K562 (cell line): ENCODE data around the gene IKBKG. TPM values are rescaled to one million over a fixed set of nuclear protein-coding genes. Genes with fewer than 3 reads are reported as not detected.
A peak's percentile ranks its signal among the peaks of the same experiment; 100 is the strongest.

ENCODE experiments used
- CHD2 ChIP-seq: IDR thresholded peaks from 2 replicates; pipeline ENCODE4 v1.6.1; 2011; ENCODE audit warnings: low read depth, low read length
- DIDO1 ChIP-seq: fragments of 450-650 bp; IDR thresholded peaks from 2 replicates; pipeline ENCODE4 v1.6.1; 2016; ENCODE audit warnings: low read depth, missing biosample characterization, missing genetic modification characterization
- ETV5 ChIP-seq: sonication (generic); formaldehyde crosslinking; IDR thresholded peaks from 2 replicates; pipeline ENCODE4 v1.4.0; 2020; ENCODE audit warnings: low read depth, mild to moderate bottlenecking, missing genetic modification reagents
- KAT8 ChIP-seq: fragments of 450-650 bp; IDR thresholded peaks from 2 replicates; pipeline ENCODE4 v1.6.1; 2016; ENCODE audit warnings: low read depth, mild to moderate bottlenecking
- L3MBTL2 ChIP-seq: fragments of 450-650 bp; IDR thresholded peaks from 2 replicates; pipeline ENCODE4 v1.6.1; 2016; ENCODE audit warnings: mild to moderate bottlenecking, moderate library complexity
- MYC ChIP-seq, 2 experiments: fragments of 250-450 bp in 1 of 2; sonication (Bioruptor Pico) in 1 of 2; IDR thresholded peaks; 2 replicates each; pipeline versions ENCODE4 v1.5.1 to v1.6.1; 2012 to 2021; ENCODE audit warnings: low read depth in 2 of 2, borderline replicate concordance in 1 of 2, improper control_type of control experiment in 1 of 2, low read length in 1 of 2, mild to moderate bottlenecking in 1 of 2, moderate library complexity in 1 of 2
- PHF8 ChIP-seq: fragments of 200-600 bp; sonication (generic); IDR thresholded peaks from 2 replicates; pipeline ENCODE4 v1.6.1; 2012; ENCODE audit warnings: mixed run types, mild to moderate bottlenecking, inconsistent platforms, low read length, moderate library complexity, borderline replicate concordance
- POLR2A ChIP-seq: fragments of 450-650 bp; conservative IDR thresholded peaks from 2 replicates; pipeline ENCODE4 v1.6.1; 2016
- SIN3A ChIP-seq, 2 experiments: fragments of 150-350 bp in 1 of 2; IDR thresholded peaks; 2 replicates each; pipeline ENCODE4 v1.6.1; 2011 to 2016; ENCODE audit warnings: borderline replicate concordance in 2 of 2, low read depth in 2 of 2, low read length in 2 of 2, mild to moderate bottlenecking in 2 of 2, moderate library complexity in 2 of 2; ENCODE audit not compliant: control insufficient read depth in 1 of 2
- SP1 ChIP-seq: sonication (generic); formaldehyde crosslinking; IDR thresholded peaks from 2 replicates; pipeline ENCODE4 v1.8.1; 2022; ENCODE audit warnings: mild to moderate bottlenecking, missing genetic modification reagents
- TBP ChIP-seq: optimal IDR thresholded peaks from 2 replicates; pipeline ENCODE3; 2011; ENCODE audit warnings: low read depth, low read length, improper control_type of control experiment
- USF2 ChIP-seq: sonication (generic); formaldehyde crosslinking; IDR thresholded peaks from 2 replicates; pipeline ENCODE4 v1.5.0; 2020; ENCODE audit warnings: missing genetic modification reagents
- ZEB2 ChIP-seq: fragments of 450-650 bp; IDR thresholded peaks from 2 replicates; pipeline ENCODE4 v1.6.1; 2016
- ZNF445 ChIP-seq: fragments of 250-450 bp; sonication (Bioruptor Pico); IDR thresholded peaks from 2 replicates; pipeline ENCODE4 v1.4.0; 2020; ENCODE audit warnings: low read depth, mild to moderate bottlenecking, moderate library complexity
- polyA plus RNA-seq, 8 experiments: library from polyadenylated mRNA; depleted of rRNA in 4 of 8; stranded (reverse) in 5 of 8; unstranded in 3 of 8; fragments of >200 nt; fragmentation: Nextera tagmentation in 2 of 8; fragmentation: Illumina TruSeq in 1 of 8; extraction: Ambion mirVana in 2 of 8; extraction: Trizol in 1 of 8; gene quantifications; 2 replicates each; pipeline versions ENCODE4 v1.2.1 to v1.2.3, GENCODE V29; 2011 to 2014; ENCODE audit warnings: inconsistent platforms in 1 of 8, missing spikeins in 1 of 8
- total RNA-seq, 7 experiments: library from RNA; depleted of rRNA in 6 of 7; stranded (reverse); fragments of >200 nt in 6 of 7; fragmentation: Illumina TruSeq in 2 of 7; extraction: Trizol in 2 of 7; gene quantifications; 2 replicates each; pipeline versions ENCODE4 v1.2.1 to v1.2.3, GENCODE V29; 2011 to 2021; ENCODE audit warnings: low replicate concordance in 1 of 7
- TF ChIP-seq, protein P1 (sequence below), 2 experiments: fragments of 450-650 bp in 1 of 2; sonication (generic) in 1 of 2; formaldehyde crosslinking in 1 of 2; IDR thresholded peaks; 2 replicates each; pipeline versions ENCODE4 v1.7.1 to v1.9.0; 2016 to 2022; ENCODE audit warnings: inconsistent platforms in 1 of 2, mild to moderate bottlenecking in 1 of 2, missing genetic modification reagents in 1 of 2

Gene IKBKG
- total and polyA plus RNA-seq, 9 of the 15 experiments (the other 6 are each of a cell fraction or from before 2014, with no cell fraction given), result 0.68 to 60.0 (median 21.9) TPM

DNA sequence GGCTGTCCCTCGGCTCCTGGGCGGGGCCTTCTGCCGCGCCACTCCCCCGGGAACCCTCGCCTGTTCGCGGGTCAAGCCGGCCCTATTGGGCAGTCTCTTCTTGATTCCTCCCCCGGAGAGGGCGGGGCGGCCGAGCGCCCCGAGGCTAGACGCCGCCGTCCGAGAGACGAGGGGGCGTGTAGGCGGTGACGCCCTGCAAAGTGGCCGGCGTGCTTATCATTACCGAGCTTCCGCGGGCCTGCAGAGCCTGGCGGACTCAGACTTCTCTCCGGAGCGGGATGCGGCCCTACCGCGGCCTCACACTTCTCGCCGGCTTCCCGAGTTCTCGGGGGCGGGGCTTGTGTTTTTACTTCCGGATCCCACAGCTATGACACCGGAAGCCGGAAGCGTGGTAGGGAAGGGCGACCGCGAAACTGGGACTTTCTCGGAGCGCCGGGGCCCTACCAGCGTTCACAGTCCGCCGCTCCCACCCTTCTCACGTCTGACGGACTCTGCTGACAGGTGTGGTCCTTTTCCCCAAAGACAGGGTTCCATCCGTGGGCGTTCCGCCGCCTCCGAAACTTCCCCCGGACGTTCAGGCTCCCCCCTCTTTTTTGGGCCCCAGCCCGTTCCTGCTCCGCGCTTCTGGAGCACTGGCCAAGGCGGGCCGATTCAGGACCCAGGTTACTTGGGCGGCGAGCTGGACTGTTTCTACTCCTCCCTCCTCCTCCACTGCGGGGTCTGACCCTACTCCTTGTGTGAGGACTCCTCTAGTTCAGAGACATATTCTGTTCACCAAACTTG lies at the start of gene IKBKG (continued):
- TF ChIP-seq, protein P1, sequence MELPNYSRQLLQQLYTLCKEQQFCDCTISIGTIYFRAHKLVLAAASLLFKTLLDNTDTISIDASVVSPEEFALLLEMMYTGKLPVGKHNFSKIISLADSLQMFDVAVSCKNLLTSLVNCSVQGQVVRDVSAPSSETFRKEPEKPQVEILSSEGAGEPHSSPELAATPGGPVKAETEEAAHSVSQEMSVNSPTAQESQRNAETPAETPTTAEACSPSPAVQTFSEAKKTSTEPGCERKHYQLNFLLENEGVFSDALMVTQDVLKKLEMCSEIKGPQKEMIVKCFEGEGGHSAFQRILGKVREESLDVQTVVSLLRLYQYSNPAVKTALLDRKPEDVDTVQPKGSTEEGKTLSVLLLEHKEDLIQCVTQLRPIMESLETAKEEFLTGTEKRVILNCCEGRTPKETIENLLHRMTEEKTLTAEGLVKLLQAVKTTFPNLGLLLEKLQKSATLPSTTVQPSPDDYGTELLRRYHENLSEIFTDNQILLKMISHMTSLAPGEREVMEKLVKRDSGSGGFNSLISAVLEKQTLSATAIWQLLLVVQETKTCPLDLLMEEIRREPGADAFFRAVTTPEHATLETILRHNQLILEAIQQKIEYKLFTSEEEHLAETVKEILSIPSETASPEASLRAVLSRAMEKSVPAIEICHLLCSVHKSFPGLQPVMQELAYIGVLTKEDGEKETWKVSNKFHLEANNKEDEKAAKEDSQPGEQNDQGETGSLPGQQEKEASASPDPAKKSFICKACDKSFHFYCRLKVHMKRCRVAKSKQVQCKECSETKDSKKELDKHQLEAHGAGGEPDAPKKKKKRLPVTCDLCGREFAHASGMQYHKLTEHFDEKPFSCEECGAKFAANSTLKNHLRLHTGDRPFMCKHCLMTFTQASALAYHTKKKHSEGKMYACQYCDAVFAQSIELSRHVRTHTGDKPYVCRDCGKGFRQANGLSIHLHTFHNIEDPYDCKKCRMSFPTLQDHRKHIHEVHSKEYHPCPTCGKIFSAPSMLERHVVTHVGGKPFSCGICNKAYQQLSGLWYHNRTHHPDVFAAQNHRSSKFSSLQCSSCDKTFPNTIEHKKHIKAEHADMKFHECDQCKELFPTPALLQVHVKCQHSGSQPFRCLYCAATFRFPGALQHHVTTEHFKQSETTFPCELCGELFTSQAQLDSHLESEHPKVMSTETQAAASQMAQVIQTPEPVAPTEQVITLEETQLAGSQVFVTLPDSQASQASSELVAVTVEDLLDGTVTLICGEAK (IDR thresholded peaks at IDR 0.05), result peak; percentile 97
- TF ChIP-seq, protein P1 (CRISPR knock-in tag; IDR thresholded peaks at IDR 0.05), result no peak
- TF ChIP-seq ZNF445 (CRISPR knock-in tag) (no peak), USF2 (CRISPR knock-in tag) (no peak), MYC (IDR thresholded peaks at IDR 0.05; ENCODE audit: low read depth, low read length) (peak; percentile 57; the same call in 1 of the 2 replicates), MYC (CRISPR knock-in tag; IDR thresholded peaks at IDR 0.05; ENCODE audit: borderline replicate concordance, low read depth) (no peak), SIN3A (IDR thresholded peaks at IDR 0.05; ENCODE audit: borderline replicate concordance in 2 of 2, control insufficient read depth in 1 of 2, low read depth in 2 of 2, low read length in 2 of 2) (peak; percentile 43 to 80; a peak in 3 of 4 replicates), TBP (peak; percentile 38), L3MBTL2 (0 out of 2 replicates have a peak, but pooled peaks have one; percentile 11), DIDO1 (peak; percentile 68), CHD2 (peak; percentile 84), ZEB2 (0 out of 2 replicates have a peak, but pooled peaks have one; percentile 13), SP1 (peak; percentile 90), PHF8 (peak; percentile 65; the same call in 1 of the 2 replicates), POLR2A (peak; percentile 78), ETV5 (peak; percentile 73; the same call in 1 of the 2 replicates), KAT8 (no peak)
